ENCODE measurements around the gene GALNT14.

GALNT14 gene

DNA sequence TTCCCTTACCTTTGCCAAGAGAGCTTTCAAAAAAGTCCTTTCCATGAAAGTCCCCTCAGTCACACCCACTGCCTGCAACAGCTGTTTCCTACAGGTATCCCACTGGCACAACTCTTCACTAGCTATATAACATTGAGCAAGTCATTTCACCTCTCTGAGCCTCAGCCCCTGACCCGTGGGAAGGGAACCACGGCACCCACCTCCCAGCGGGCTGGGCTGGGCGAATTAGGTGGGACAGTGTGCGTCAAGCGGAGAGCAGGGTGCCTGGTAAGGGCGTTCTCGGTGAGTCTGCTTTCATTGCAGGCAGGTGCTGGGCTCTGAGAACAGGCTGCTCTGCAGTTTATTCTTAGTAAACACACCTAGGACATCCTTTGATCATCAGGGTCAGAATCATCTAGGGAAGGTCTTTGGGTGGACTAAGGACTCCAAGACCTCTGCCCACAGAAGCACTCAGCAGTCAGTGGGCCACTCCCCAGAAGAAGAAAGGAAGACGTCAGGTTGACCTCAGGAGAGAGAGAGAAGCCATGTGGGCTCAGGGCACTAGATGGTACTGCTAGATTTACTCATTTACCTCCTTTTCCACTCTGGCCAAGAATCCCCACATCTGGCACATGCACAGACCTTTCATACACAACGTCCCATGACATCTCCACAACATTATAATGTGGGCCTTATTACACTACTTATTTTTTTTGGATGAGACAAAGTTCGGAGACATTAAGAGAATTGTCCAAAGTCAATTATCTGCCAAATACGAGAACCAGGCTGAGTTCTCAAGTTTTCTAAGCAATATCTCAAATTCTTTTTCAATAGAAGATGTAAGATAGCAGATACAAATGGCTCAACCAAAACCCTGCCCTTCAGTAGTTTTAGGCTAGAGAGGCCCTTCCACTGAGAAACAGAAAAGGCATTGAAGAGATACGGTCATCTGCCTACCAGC lies 79.9 kb downstream of the GALNT14 start:
- no peak overlapping the region for H3K4me3 ChIP-seq (ENCODE audit: low read length)
- TF ChIP-seq, protein P1, sequence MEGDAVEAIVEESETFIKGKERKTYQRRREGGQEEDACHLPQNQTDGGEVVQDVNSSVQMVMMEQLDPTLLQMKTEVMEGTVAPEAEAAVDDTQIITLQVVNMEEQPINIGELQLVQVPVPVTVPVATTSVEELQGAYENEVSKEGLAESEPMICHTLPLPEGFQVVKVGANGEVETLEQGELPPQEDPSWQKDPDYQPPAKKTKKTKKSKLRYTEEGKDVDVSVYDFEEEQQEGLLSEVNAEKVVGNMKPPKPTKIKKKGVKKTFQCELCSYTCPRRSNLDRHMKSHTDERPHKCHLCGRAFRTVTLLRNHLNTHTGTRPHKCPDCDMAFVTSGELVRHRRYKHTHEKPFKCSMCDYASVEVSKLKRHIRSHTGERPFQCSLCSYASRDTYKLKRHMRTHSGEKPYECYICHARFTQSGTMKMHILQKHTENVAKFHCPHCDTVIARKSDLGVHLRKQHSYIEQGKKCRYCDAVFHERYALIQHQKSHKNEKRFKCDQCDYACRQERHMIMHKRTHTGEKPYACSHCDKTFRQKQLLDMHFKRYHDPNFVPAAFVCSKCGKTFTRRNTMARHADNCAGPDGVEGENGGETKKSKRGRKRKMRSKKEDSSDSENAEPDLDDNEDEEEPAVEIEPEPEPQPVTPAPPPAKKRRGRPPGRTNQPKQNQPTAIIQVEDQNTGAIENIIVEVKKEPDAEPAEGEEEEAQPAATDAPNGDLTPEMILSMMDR (conservative IDR thresholded peaks at IDR 0.05; ENCODE audit: low read length): no peak
- DNase-seq (ENCODE audit: low read depth): no peak

DNA sequence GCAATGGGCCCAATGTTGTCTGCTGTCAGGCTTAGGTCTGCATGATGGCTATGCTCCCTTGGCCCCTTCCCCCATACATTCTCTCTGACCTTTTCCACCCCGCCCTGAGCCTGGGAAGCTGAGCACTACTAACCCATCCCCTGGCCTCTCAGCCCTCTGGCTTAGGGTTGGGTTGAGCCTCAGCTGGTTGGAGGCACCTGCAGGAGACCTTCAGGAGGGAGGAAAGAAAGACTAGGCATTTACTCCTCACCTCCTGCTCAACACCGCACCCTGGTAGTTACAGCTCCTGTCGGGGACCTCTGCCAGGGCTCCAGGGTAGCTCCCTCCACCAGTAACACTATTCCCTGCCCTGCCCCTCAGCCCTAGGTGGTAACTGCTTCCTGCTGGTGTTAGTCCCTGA lies 80.5 kb downstream of the GALNT14 start:
- DNase-seq (ENCODE audit: low read depth): no peak
- TF ChIP-seq, protein P1 (conservative IDR thresholded peaks at IDR 0.05; ENCODE audit: low read length): no peak
- no peak overlapping the region for H3K4me3 ChIP-seq (ENCODE audit: low read length)

DNA sequence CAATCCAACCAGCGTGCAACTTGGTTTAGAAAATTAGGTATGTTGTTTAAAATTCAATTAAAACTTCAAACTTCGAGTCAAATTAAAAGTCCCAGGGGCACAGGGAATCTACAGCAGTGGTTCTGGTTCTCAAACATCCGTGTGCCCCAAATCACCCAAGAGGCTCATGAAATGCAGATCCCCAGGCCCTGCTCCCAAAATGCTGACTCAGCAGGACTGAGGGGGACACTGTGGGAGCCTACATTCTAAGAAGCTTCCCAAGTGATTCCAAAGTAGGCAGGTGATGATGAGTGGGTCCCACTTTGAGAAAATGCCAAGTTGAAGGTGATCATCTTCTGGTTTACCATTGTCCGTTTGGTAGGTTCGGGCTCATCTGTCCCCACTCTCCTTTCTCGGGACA lies 82.3 kb downstream of the GALNT14 start:
- DNase-seq (ENCODE audit: low read depth): no peak
- TF ChIP-seq, protein P1 (conservative IDR thresholded peaks at IDR 0.05; ENCODE audit: low read length): no peak
- no peak overlapping the region for H3K4me3 ChIP-seq (ENCODE audit: low read length)

DNA sequence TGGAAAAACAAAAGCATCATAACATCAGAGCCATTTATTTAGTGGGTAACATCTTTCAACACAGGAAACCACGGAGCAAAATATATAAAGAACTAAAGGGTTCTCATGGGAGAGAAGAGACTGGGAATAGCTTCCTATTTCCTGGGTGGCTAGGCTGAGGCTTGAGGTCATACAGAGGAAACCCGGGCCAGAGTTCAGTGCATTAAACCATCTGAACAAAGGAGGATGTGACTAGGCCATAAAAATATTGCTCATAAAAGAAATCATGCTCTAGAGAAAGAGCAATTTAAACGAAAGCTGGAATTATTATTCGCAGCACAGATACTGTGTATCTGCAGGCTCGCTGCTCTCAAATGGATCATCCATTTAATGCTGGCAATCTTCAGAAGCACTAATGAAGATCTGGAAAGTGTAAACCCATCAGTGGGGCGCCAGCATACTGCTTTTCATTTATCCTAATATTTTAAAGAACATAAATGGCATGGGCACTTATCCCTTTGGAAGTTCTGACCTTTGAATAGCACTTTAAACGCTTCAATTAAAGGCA lies 83.3 kb downstream of the GALNT14 start:
- no peak overlapping the region for H3K4me3 ChIP-seq (ENCODE audit: low read length)
- DNase-seq (ENCODE audit: low read depth): no peak
- TF ChIP-seq, protein P1 (conservative IDR thresholded peaks at IDR 0.05; ENCODE audit: low read length): no peak

DNA sequence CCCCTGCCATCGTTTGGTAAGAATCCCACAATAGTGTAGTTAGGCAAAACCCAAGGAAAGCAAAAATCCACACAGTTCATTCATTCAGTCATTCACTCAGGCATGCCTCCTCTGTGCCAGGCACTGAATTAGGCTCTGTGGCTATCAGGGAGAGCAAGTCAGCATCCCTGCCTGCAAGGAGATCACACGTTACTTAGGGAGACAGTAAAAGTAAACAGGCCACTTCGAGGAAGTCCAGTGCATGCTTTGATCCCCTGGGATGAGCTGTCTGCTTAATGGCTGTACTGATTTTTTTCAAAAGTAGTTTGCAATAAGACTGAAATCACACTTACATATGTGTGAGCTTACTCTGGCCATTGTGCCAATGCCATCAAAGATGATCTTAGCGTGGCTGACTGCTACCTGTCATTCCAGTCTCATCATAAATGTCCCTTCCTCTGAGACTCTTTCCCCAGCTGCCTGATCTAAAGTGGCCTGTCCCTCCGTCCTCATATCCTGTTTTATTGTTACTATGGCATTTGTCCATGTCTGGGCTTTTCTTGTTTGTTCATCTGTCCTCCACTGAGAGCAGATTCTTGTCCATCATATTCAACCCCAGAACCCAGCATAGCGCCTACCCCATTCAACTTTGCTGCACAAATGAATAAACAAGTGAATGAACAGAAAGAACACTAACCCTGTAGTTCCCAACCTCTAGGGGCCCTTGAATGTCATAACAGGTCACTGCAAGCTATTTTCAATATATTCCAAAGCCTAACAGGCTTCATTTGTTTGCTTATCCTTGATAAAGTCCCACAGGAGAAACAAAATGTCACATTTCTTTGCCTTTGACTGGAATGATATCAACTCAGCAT lies 84.1 kb downstream of the GALNT14 start:
- TF ChIP-seq, protein P1 (conservative IDR thresholded peaks at IDR 0.05; ENCODE audit: low read length): no peak
- no peak overlapping the region for H3K4me3 ChIP-seq (ENCODE audit: low read length)
- no peak for DNase-seq (ENCODE audit: low read depth)

DNA sequence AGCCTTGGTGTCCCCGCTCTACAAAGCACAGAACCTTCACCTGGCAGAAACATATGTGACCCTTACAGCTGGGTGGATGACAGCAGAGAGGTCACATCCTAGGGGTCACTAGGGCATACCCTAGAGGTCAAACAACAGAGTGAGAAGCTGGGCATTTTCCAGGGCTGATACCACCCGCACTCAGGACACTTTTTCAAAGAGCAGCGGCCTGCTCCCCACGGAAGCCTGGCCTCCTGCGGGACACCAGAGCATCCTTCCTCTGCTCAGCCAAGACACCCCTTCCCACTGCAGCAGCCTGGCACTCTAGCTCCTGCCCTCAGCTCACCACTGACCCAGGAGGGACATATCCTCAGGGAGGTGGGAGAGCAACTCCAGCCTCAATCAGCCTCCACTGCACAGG lies 86.0 kb downstream of the GALNT14 start:
- DNase-seq (ENCODE audit: low read depth): no peak
- no peak overlapping the region for H3K4me3 ChIP-seq (ENCODE audit: low read length)
- TF ChIP-seq, protein P1 (conservative IDR thresholded peaks at IDR 0.05; ENCODE audit: low read length): no peak
